ENCODE results near the gene GSTP1. TPM values are rescaled to one million over a fixed set of nuclear protein-coding genes. Genes with fewer than 3 reads are reported as not detected.
A peak's percentile ranks its signal among the peaks of the same experiment; 100 is the strongest.

GSTP1 gene
- total RNA-seq, 6 donors from 2014 or later, result 600 to 1,952 (median 1,144) TPM

DNA sequence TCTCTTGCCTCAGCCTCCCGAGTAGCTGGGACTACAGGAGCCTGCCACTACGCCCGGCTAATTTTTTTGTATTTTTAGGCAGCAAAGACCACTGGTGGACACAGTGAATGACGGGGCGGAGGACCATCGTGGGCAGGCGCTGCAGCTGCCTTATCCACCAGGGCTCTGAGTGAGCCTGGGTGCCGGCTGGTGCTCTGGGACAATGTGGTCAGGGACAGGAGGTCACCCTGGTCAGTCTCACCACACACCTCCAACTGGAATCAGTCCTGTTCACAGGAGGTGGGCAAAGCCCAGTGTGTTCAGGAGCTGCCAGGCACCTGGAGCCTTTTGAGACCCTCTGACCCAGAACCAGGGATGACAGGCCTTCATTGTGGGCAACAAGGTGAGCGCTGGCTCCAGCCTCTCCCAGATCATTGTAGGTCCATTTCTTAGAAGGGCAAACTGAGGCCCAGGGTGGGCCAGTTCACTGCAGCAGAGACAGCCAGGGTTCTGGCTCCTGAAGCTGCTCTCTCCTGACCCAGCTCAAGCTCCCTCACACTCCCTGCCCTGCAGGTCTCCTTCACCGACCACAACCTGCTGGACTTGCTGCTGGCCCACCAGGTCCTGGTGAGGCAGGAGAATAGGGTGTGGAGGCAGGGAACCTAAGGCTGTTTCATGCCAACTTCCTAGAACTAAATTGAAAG, 44.6 kb upstream of the GSTP1 start:
- H3K27me3 ChIP-seq, result no peaks in the 10 kb centered on the region
- WGBS, 2 donors, result 81 to 86% methylated on average over 6 to 10 of the region's 10 CpGs
- ATAC-seq (ENCODE audit: low FRiP score in 2 of 2) (no peak), DNase-seq (no peak)
- H3K4me3 ChIP-seq, result no peak overlapping the region
- no peak overlapping the region for H3K27ac ChIP-seq
- TF ChIP-seq POLR2AphosphoS5 (IDR thresholded peaks at IDR 0.05) (no peak), POLR2A (IDR thresholded peaks at IDR 0.05) (no peak), EP300 (IDR thresholded peaks at IDR 0.05) (no peak)
- TF ChIP-seq, protein P1, sequence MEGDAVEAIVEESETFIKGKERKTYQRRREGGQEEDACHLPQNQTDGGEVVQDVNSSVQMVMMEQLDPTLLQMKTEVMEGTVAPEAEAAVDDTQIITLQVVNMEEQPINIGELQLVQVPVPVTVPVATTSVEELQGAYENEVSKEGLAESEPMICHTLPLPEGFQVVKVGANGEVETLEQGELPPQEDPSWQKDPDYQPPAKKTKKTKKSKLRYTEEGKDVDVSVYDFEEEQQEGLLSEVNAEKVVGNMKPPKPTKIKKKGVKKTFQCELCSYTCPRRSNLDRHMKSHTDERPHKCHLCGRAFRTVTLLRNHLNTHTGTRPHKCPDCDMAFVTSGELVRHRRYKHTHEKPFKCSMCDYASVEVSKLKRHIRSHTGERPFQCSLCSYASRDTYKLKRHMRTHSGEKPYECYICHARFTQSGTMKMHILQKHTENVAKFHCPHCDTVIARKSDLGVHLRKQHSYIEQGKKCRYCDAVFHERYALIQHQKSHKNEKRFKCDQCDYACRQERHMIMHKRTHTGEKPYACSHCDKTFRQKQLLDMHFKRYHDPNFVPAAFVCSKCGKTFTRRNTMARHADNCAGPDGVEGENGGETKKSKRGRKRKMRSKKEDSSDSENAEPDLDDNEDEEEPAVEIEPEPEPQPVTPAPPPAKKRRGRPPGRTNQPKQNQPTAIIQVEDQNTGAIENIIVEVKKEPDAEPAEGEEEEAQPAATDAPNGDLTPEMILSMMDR (IDR thresholded peaks at IDR 0.05), result no peak
- H3K9me3 ChIP-seq, result peaks cover 0 to 7% (median 5%) of the 10 kb centered on the region in 4 donors
- no peaks in the 10 kb centered on the region for H3K36me3 ChIP-seq
- no peaks in the 10 kb centered on the region for H3K4me1 ChIP-seq

DNA sequence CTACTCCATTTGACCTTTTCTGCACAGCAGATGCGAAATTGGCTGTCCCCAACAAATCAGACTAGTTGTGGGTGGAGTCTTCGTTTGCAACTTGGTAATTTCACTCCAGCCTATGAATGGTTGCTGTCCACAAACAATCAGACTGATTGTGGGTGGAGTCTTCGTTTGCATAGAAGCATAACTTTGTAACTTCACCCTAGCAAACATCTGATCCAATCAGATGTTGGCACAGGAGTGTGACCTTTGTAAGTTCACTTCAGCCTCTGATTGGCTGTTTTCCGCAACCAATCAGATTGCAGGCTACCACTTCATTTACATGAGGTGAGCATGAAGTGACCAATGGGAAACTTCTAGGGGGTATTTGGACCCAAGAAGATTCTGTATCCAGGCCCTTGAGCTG, 44.1 kb upstream of the GSTP1 start:
- 87 to 91% methylated on average over 4 of the region's 4 CpGs for WGBS, 2 donors
- H3K36me3 ChIP-seq, result no peaks in the 10 kb centered on the region
- peaks cover 0 to 5% (median 1%) of the 10 kb centered on the region in 4 donors for H3K9me3 ChIP-seq
- DNase-seq, result no peak
- peaks cover 0 to 4% (median under 1%) of the 10 kb centered on the region in 4 donors for H3K4me1 ChIP-seq
- no peak for ATAC-seq (ENCODE audit: low FRiP score in 2 of 2)
- H3K27me3 ChIP-seq, result no peaks in the 10 kb centered on the region
- TF ChIP-seq, protein P1 (IDR thresholded peaks at IDR 0.05), result no peak
- no peak for TF ChIP-seq POLR2A (IDR thresholded peaks at IDR 0.05)
- no peak for TF ChIP-seq POLR2AphosphoS5 (IDR thresholded peaks at IDR 0.05)
- no peak for TF ChIP-seq EP300 (IDR thresholded peaks at IDR 0.05)
- H3K27ac ChIP-seq, result no peak overlapping the region
- H3K4me3 ChIP-seq, result no peak overlapping the region

DNA sequence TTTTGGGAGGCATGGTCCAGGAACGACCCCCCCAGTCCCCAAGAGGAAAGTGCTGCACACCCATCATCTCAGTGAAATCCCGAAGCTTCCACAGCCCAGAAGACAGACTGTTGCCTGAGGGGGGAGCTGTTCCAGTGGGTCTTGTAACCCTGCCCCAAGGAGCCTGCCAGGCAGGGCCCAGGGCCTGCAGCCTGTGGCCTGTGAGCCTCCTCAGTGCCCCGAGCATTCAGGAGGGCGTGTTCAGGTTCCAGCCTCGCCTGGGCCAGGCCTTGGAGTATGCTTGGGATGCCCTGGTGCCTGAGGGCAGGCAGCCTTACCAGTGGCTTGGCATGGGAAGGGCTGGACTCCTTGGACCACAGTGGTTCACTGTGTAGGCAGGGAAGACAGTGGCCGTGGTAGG, 42.4 kb upstream of the GSTP1 start:
- DNase-seq (no peak), ATAC-seq (ENCODE audit: low FRiP score in 2 of 2) (peak in 1 of 2 donors; percentile 23)
- Histone ChIP-seq H3K4me3 (no peak overlapping the region), H3K36me3 (no peaks in the 10 kb centered on the region), H3K4me1 (peaks cover 0 to 10% (median 2%) of the 10 kb centered on the region in 4 donors), H3K27me3 (no peaks in the 10 kb centered on the region), H3K9me3 (no peaks in the 10 kb centered on the region), H3K27ac (no peak overlapping the region)
- whole genome bisulfite sequencing, 2 donors, result 73 to 100% methylated on average over 3 of the region's 6 CpGs
- TF ChIP-seq EP300 (IDR thresholded peaks at IDR 0.05), result no peak
- TF ChIP-seq, protein P1 (IDR thresholded peaks at IDR 0.05), result no peak
- no peak for TF ChIP-seq POLR2AphosphoS5 (IDR thresholded peaks at IDR 0.05)
- TF ChIP-seq POLR2A (IDR thresholded peaks at IDR 0.05), result no peak

DNA sequence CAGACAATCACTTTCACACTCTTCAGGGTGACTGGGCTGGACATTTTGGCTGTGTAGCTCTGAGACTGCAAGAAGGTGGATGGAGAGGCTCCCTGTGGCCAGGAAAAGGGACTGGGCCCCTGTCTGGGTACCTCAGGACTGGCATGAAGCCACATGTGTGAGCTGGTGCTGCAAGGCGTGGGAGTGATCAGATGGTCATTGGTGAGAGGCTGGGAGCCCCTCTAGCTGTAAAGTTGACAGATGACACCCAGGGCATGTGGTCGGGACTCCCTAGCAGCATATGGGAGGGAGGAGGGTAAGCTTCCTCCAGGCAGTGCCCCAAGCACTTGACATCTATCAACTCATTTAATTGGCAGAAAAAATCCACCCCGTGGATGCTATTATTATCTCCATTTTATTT, 41.4 kb upstream of the GSTP1 start:
- Histone ChIP-seq H3K27ac (no peak overlapping the region), H3K36me3 (no peaks in the 10 kb centered on the region), H3K27me3 (no peaks in the 10 kb centered on the region), H3K4me3 (no peak overlapping the region), H3K4me1 (peaks cover 0 to 10% (median 2%) of the 10 kb centered on the region in 4 donors), H3K9me3 (no peaks in the 10 kb centered on the region)
- TF ChIP-seq POLR2A (IDR thresholded peaks at IDR 0.05) (no peak), EP300 (IDR thresholded peaks at IDR 0.05) (no peak), POLR2AphosphoS5 (IDR thresholded peaks at IDR 0.05) (no peak)
- TF ChIP-seq, protein P1 (IDR thresholded peaks at IDR 0.05), result no peak
- WGBS, 2 donors, result 63 to 73% methylated on average over 3 of the region's 3 CpGs
- no peak for DNase-seq
- no peak for ATAC-seq (ENCODE audit: low FRiP score in 2 of 2)

DNA sequence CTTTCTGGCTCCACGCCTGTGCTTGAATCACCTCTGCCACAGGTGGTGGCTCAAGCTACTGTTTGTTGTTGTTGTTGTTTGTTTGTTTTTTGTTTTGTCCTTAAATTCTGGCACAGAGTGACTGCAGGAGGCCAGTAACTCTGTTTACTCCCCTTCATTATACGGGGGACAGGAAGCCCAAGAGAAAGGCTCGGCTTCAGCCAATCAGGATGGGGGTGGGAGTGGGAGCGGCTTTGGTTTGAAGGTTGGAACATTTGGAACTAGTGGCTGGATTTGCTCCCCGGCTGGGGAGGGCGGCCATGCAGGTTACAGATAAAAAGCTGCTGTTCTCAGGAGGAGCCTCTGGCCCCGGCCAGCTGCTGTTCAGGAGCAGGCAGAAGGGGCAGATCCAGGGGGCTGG, 40.6 kb upstream of the GSTP1 start:
- Histone ChIP-seq H3K4me1 (peaks cover 0 to 10% (median 2%) of the 10 kb centered on the region in 4 donors), H3K36me3 (no peaks in the 10 kb centered on the region), H3K27ac (no peak overlapping the region), H3K4me3 (no peak overlapping the region), H3K27me3 (no peaks in the 10 kb centered on the region), H3K9me3 (no peaks in the 10 kb centered on the region)
- ATAC-seq (ENCODE audit: low FRiP score in 2 of 2), result no peak
- no peak for DNase-seq
- WGBS, 2 donors, result 75 to 78% methylated on average over 5 to 6 of the region's 7 CpGs
- TF ChIP-seq POLR2A (IDR thresholded peaks at IDR 0.05) (no peak), POLR2AphosphoS5 (IDR thresholded peaks at IDR 0.05) (no peak), EP300 (IDR thresholded peaks at IDR 0.05) (no peak)
- TF ChIP-seq, protein P1 (IDR thresholded peaks at IDR 0.05), result no peak

Data from upper lobe of left lung (tissue), 6 donors.